SK-N-SH (cell line): ENCODE results near the gene KCNQ2. TPM values are rescaled to one million over a fixed set of nuclear protein-coding genes. Genes with fewer than 3 reads are reported as not detected.
A peak's percentile ranks its signal among the peaks of the same experiment; 100 is the strongest.

Experiments
- CTCF ChIA-PET: fragments of 300-600, 350-600 bp; formaldehyde crosslinking; extraction: SDS; loops from one replicate; lab custom pipeline; 2021; lab: Yijun Ruan, JAX
- POLR2A ChIA-PET: fragments of 350-600 bp; sonication (Branson Sonifier 250); formaldehyde crosslinking; extraction: SDS; loops from one replicate; lab custom pipeline; 2020; ENCODE audit warnings: antibody characterized with exemption, inconsistent platforms; lab: Yijun Ruan, JAX
- DNase-seq: peaks from one replicate; pipeline ENCODE4 v3.0.0; 2012
- H2AFZ ChIP-seq: fragments of 200-600 bp; sonication (generic); 2 replicates; pipeline ENCODE4 v1.8.1; 2016; ENCODE audit warnings: antibody characterized with exemption, mild to moderate bottlenecking, low read depth
- H3F3A ChIP-seq: fragments of 200-600 bp; sonication (generic); replicated peaks from 2 replicates; pipeline ENCODE3; 2016; ENCODE audit warnings: antibody characterized with exemption, mild to moderate bottlenecking; ENCODE audit not compliant: insufficient read depth
- H3K27ac ChIP-seq, 2 experiments: fragments of 200-500 bp in 1 of 2; fragments of 200-600 bp in 1 of 2; sonication (Bioruptor generic) in 1 of 2; sonication (generic), shearing (Covaris generic) in 1 of 2; 2 replicates each; pipeline versions ENCODE4 v1.5.1 to v1.6.1; 2014 to 2016; ENCODE audit warnings: low read depth in 2 of 2, inconsistent platforms in 1 of 2, low read length in 1 of 2, mild to moderate bottlenecking in 1 of 2, mixed read lengths in 1 of 2
- H3K27me3 ChIP-seq: fragments of 200-600 bp; sonication (generic), shearing (Covaris generic); 2 replicates; pipeline ENCODE4 v1.6.1; 2016; ENCODE audit warnings: mixed run types; ENCODE audit not compliant: insufficient read depth
- H3K36me3 ChIP-seq, 2 experiments: fragments of 200-500 bp in 1 of 2; fragments of 200-600 bp in 1 of 2; sonication (Bioruptor generic) in 1 of 2; sonication (generic) in 1 of 2; replicated peaks in 1 of 2; 2 replicates each; pipeline versions ENCODE3 to v1.5.1; 2014 to 2016; ENCODE audit warnings: low read length in 1 of 2, mild to moderate bottlenecking in 1 of 2; ENCODE audit not compliant: insufficient read depth in 2 of 2, control insufficient read depth in 1 of 2
- H3K4me1 ChIP-seq, 2 experiments: fragments of 200-500 bp in 1 of 2; fragments of 200-600 bp in 1 of 2; sonication (Bioruptor generic) in 1 of 2; sonication (generic), shearing (Covaris generic) in 1 of 2; 2 replicates each; pipeline versions ENCODE4 v1.5.1 to v1.6.1; 2014 to 2016; ENCODE audit warnings: low read depth in 1 of 2, low read length in 1 of 2, mixed run types in 1 of 2; ENCODE audit not compliant: insufficient read depth in 2 of 2, control insufficient read depth in 1 of 2
- H3K4me2 ChIP-seq: fragments of 200-600 bp; sonication (generic), shearing (Covaris generic); 2 replicates; pipeline ENCODE4 v1.6.1; 2017; ENCODE audit warnings: mixed run types
- H3K4me3 ChIP-seq, 2 experiments: fragments of 200-500 bp in 1 of 2; fragments of 200-600 bp in 1 of 2; sonication (Bioruptor generic) in 1 of 2; sonication (generic), shearing (Covaris generic) in 1 of 2; 2 replicates each; pipeline versions ENCODE4 v1.5.1 to v1.8.1; 2014 to 2016; ENCODE audit warnings: low read depth in 2 of 2, inconsistent platforms in 1 of 2, low read length in 1 of 2, mild to moderate bottlenecking in 1 of 2, mixed read lengths in 1 of 2, moderate library complexity in 1 of 2
- H3K79me2 ChIP-seq: fragments of 200-600 bp; sonication (generic); 2 replicates; pipeline ENCODE4 v1.8.1; 2017; ENCODE audit warnings: mild to moderate bottlenecking; ENCODE audit not compliant: insufficient read depth
- H3K9ac ChIP-seq: fragments of 200-600 bp; sonication (generic); 2 replicates; pipeline ENCODE4 v1.6.1; 2017; ENCODE audit warnings: mixed run types
- H3K9me2 ChIP-seq: fragments of 200-600 bp; sonication (generic); 2 replicates; pipeline ENCODE4 v1.6.1; 2017; ENCODE audit warnings: mixed run types
- H3K9me3 ChIP-seq: fragments of 200-600 bp; sonication (generic); 2 replicates; pipeline ENCODE4 v1.6.1; 2017; ENCODE audit warnings: mixed run types, mild to moderate bottlenecking, moderate library complexity
- H4K20me1 ChIP-seq: fragments of 200-600 bp; sonication (generic); 2 replicates; pipeline ENCODE4 v1.6.1; 2017; ENCODE audit warnings: mild to moderate bottlenecking, mixed run types; ENCODE audit not compliant: insufficient read depth
- CHD2 ChIP-seq: fragments of 150-350 bp; IDR thresholded peaks from 2 replicates; pipeline ENCODE4 v1.6.1; 2018; ENCODE audit warnings: low read length; ENCODE audit not compliant: partially characterized antibody
- FOSL2 ChIP-seq: IDR thresholded peaks from 2 replicates; pipeline ENCODE4 v1.4.0; 2012; ENCODE audit warnings: low read depth, mild to moderate bottlenecking, moderate library complexity, borderline replicate concordance
- FOXJ3 ChIP-seq: sonication (generic); formaldehyde crosslinking; IDR thresholded peaks from 2 replicates; pipeline ENCODE4 v1.5.1; 2020; ENCODE audit warnings: mild to moderate bottlenecking, missing genetic modification reagents
- GABPA ChIP-seq: IDR thresholded peaks from 2 replicates; pipeline ENCODE4 v1.4.0; 2012; ENCODE audit warnings: low read depth, mild to moderate bottlenecking
- MEF2A ChIP-seq: IDR thresholded peaks from 2 replicates; pipeline ENCODE4 v1.4.0; 2012; ENCODE audit warnings: low read depth, borderline replicate concordance
- NFIC ChIP-seq: IDR thresholded peaks from 2 replicates; pipeline ENCODE4 v1.4.0; 2012; ENCODE audit warnings: borderline replicate concordance
- POLR2AphosphoS5 ChIP-seq: IDR thresholded peaks from 2 replicates; pipeline ENCODE4 v1.6.1; 2012; ENCODE audit warnings: low read depth, low read length
- RAD21 ChIP-seq: IDR thresholded peaks from 2 replicates; pipeline ENCODE4 v1.6.1; 2012; ENCODE audit warnings: mild to moderate bottlenecking, low read length
- RFX5 ChIP-seq: IDR thresholded peaks from 2 replicates; pipeline ENCODE4 v1.6.1; 2012; ENCODE audit warnings: mild to moderate bottlenecking, improper control_type of control experiment, low read length
- RXRA ChIP-seq: IDR thresholded peaks from 2 replicates; pipeline ENCODE4 v1.4.0; 2012; ENCODE audit warnings: low read depth, mild to moderate bottlenecking, borderline replicate concordance
- SIN3A ChIP-seq: IDR thresholded peaks from 2 replicates; pipeline ENCODE4 v1.6.1; 2012; ENCODE audit warnings: low read depth, mild to moderate bottlenecking, low read length, moderate library complexity, borderline replicate concordance
- TCF12 ChIP-seq: IDR thresholded peaks from 2 replicates; pipeline ENCODE4 v1.4.0; 2012
- WGBS: methylation state at CpG from one replicate; pipeline ENCODE4 v1.1.6; 2017; ENCODE audit warnings: low lambda C conversion rate; 5-methylcytosine and 5-hydroxymethylcytosine counted together
- polyA plus RNA-seq, 3 experiments: library from polyadenylated mRNA; depleted of rRNA; stranded (reverse); fragments of >200 nt; gene quantifications; 2 replicates each; pipeline ENCODE4 v1.2.3, GENCODE V29; 2012
- TF ChIP-seq, protein P1 (sequence below): IDR thresholded peaks from 2 replicates; pipeline ENCODE4 v1.4.0; 2012; ENCODE audit warnings: low read depth
- TF ChIP-seq, protein P2 (sequence below): IDR thresholded peaks from 2 replicates; pipeline ENCODE4 v1.6.1; 2012; ENCODE audit warnings: mild to moderate bottlenecking, low read depth, low read length, moderate library complexity

Gene KCNQ2
- polyA plus RNA-seq, 1 of the 3 experiments (the other 2 are of a cell fraction), result 3.9 TPM

DNA sequence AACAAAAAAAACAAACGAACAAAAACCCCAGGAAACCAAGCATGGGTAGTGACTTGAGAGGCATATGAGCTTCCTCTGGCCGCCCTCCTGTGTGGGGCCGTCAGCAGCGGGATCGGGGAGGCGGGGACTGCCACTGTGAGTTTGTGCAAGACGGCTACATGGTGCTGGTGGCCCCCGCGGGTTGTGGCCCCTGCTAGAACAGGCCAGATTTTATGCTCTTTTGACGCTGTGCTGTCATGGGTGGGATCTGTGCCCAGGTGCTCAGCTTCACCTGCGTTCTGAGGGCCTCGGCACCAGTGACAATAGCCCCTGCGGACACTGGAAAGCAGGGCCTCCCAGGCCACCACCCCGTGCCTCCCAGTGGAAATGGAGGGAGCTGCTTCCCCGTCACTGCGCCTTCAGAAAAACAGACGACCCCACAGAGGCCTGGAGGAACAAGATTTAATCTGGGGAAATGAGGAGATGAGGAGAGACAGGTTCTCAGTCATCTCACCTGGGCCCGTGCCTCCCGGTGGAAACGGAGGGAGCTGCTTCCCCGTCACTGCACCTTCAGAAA lies 4.7 kb upstream of the KCNQ2 start:
- no peak overlapping the region for H3K4me3 ChIP-seq
- H3K9me2 ChIP-seq, result no peaks in the 10 kb centered on the region
- H3K36me3 ChIP-seq, result no peaks in the 10 kb centered on the region
- 61% methylated on average over 15 of the region's 21 CpGs for WGBS
- H4K20me1 ChIP-seq, result no peaks in the 10 kb centered on the region
- ChIA-PET POLR2A (interaction anchor here (1.1 to 1.7 kb wide), 3 partner anchors 12 to 22 kb away, joined by 3 to 6 read pairs (median 6); no protein-coding TSS in a partner anchor), CTCF (interaction anchor here (1.0 to 3.8 kb wide), 8 partner anchors 16 to 61 kb away, joined by 3 to 38 read pairs (median 7); partner anchors contain the start of gene PPDPF)
- H2AFZ ChIP-seq, result no peak overlapping the region
- TF ChIP-seq GABPA (no peak), MEF2A (no peak), FOXJ3 (CRISPR knock-in tag) (no peak), RFX5 (no peak), FOSL2 (no peak), RXRA (no peak), NFIC (no peak), POLR2AphosphoS5 (no peak), SIN3A (no peak), CHD2 (no peak), RAD21 (no peak)
- TF ChIP-seq, protein P1, sequence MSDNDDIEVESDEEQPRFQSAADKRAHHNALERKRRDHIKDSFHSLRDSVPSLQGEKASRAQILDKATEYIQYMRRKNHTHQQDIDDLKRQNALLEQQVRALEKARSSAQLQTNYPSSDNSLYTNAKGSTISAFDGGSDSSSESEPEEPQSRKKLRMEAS, result no peak
- TF ChIP-seq, protein P2, sequence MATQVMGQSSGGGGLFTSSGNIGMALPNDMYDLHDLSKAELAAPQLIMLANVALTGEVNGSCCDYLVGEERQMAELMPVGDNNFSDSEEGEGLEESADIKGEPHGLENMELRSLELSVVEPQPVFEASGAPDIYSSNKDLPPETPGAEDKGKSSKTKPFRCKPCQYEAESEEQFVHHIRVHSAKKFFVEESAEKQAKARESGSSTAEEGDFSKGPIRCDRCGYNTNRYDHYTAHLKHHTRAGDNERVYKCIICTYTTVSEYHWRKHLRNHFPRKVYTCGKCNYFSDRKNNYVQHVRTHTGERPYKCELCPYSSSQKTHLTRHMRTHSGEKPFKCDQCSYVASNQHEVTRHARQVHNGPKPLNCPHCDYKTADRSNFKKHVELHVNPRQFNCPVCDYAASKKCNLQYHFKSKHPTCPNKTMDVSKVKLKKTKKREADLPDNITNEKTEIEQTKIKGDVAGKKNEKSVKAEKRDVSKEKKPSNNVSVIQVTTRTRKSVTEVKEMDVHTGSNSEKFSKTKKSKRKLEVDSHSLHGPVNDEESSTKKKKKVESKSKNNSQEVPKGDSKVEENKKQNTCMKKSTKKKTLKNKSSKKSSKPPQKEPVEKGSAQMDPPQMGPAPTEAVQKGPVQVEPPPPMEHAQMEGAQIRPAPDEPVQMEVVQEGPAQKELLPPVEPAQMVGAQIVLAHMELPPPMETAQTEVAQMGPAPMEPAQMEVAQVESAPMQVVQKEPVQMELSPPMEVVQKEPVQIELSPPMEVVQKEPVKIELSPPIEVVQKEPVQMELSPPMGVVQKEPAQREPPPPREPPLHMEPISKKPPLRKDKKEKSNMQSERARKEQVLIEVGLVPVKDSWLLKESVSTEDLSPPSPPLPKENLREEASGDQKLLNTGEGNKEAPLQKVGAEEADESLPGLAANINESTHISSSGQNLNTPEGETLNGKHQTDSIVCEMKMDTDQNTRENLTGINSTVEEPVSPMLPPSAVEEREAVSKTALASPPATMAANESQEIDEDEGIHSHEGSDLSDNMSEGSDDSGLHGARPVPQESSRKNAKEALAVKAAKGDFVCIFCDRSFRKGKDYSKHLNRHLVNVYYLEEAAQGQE, result no peak
- peaks cover 0 to 50% of the 10 kb centered on the region in 2 experiments; a peak in 1 of 4 replicates for H3K4me1 ChIP-seq
- no peak overlapping the region for H3K9ac ChIP-seq
- DNase-seq, result peak; percentile 50
- H3K79me2 ChIP-seq, result no peaks in the 10 kb centered on the region
- 0 out of 2 replicates have a peak, but pooled peaks cover 1% of the 10 kb centered on the region for H3K27me3 ChIP-seq
- no peaks in the 10 kb centered on the region for H3F3A ChIP-seq
- no peak overlapping the region for H3K27ac ChIP-seq
- no peak overlapping the region for H3K4me2 ChIP-seq
- H3K9me3 ChIP-seq, result no peaks in the 10 kb centered on the region

DNA sequence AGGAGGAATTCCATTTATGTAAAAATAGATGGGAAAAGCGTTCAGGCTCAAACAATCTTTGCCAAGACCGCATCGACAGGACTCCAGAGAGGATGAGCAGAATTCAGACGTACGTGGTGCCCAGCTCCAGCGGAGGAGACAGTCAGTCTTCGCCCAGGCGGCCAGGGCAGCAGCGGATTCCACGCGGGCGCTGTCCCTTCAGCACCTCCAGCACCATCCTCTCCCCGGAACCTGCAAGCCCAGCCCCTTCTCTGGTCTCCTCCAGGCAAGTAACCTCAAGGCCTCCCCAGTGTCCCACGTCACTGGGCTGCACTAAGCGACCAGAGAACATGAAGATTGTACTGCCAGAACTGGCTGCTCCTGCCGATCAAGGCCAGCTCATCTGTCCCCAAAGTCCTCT lies 2.8 kb upstream of the KCNQ2 start:
- Histone ChIP-seq H3K4me3 (no peak overlapping the region), H3K27me3 (peaks cover 19% of the 10 kb centered on the region), H3K79me2 (no peaks in the 10 kb centered on the region), H3K36me3 (no peaks in the 10 kb centered on the region), H3F3A (no peaks in the 10 kb centered on the region), H4K20me1 (no peaks in the 10 kb centered on the region), H3K4me2 (no peak overlapping the region), H3K9ac (no peak overlapping the region), H3K27ac (no peak overlapping the region; a peak in 1 of 4 replicates), H3K9me3 (no peaks in the 10 kb centered on the region), H2AFZ (no peak overlapping the region), H3K9me2 (no peaks in the 10 kb centered on the region), H3K4me1 (peaks cover 0 to 45% of the 10 kb centered on the region in 2 experiments; a peak in 1 of 4 replicates)
- TF ChIP-seq TCF12, result no peak
- TF ChIP-seq, protein P2, result peak; percentile 87
- ChIA-PET CTCF (interaction anchor here (1.6 kb wide), 1 partner anchor 22 kb away, joined by 9 read pairs; no protein-coding TSS in a partner anchor), POLR2A (no interaction called here)
- DNase-seq, result no peak
- WGBS, result 67% methylated on average over 12 of the region's 16 CpGs
